Cardiac muscle cell (in vitro differentiated cells and primary cell): ENCODE results near the gene SPINT2. TPM values are rescaled to one million over a fixed set of nuclear protein-coding genes. Genes with fewer than 3 reads are reported as not detected.

Experiments
- DNase-seq, 2 donors: peaks; one replicate each; pipeline versions ENCODE4 v3.0.0 to v3.0.0-alpha.2; 2010 to 2017; ENCODE audit warnings: low read depth in 1 of 2, low spot score in 1 of 2
- H3K27ac ChIP-seq: fragments of 200-600 bp; sonication (generic); 2 replicates; pipeline ENCODE4 v1.5.1; 2016
- H3K27me3 ChIP-seq: fragments of 200-600 bp; sonication (generic); 2 replicates; pipeline ENCODE4 v1.6.0; 2016; ENCODE audit warnings: control low read depth
- H3K36me3 ChIP-seq: fragments of 200-600 bp; sonication (generic); 2 replicates; pipeline ENCODE4 v1.5.1; 2016; ENCODE audit warnings: control low read depth
- H3K4me1 ChIP-seq: fragments of 200-600 bp; sonication (generic); 2 replicates; pipeline ENCODE4 v1.8.1; 2017; ENCODE audit warnings: low read depth, mild to moderate bottlenecking, mixed run types
- H3K4me3 ChIP-seq: fragments of 200-600 bp; sonication (generic); 2 replicates; pipeline ENCODE4 v1.5.1; 2016; ENCODE audit warnings: mild to moderate bottlenecking
- H3K9me3 ChIP-seq: fragments of 200-600 bp; sonication (generic); 2 replicates; pipeline ENCODE4 v1.5.1; 2017; ENCODE audit warnings: low read depth, mild to moderate bottlenecking, control low read depth
- CTCF ChIP-seq: IDR thresholded peaks from 2 replicates; pipeline ENCODE4 v1.5.1; 2012; ENCODE audit warnings: low read depth, mild to moderate bottlenecking, low read length
- polyA plus RNA-seq: library from polyadenylated mRNA; unstranded; fragments of >200 nt; fragmentation: Nextera tagmentation; extraction: Ambion mirVana; gene quantifications from 2 replicates; pipeline ENCODE4 v1.2.1, GENCODE V29; 2016
- total RNA-seq: library from RNA; depleted of rRNA; stranded (reverse); fragments of >200 nt; gene quantifications from 2 replicates; pipeline ENCODE4 v1.2.3, GENCODE V29; 2016

Gene SPINT2
- total and polyA plus RNA-seq, 2 experiments from 2014 or later, result 420 to 455 TPM

- Histone ChIP-seq H3K27me3 (no peaks in the 10 kb centered on the region), H3K27ac (peak overlapping the region; percentile 73), H3K36me3 (no peaks in the 10 kb centered on the region), H3K4me3 (no peak overlapping the region), H3K4me1 (peaks cover 24% of the 10 kb centered on the region), H3K9me3 (no peaks in the 10 kb centered on the region)
- no peak for TF ChIP-seq CTCF
- DNase-seq, result peak; percentile 13 to 73
Observed at GRCh38 chr19:38250821-38251563, 13.4 kb upstream of the SPINT2 start.

- no peak overlapping the region for H3K4me3 ChIP-seq
Observed at GRCh38 chr19:38251564-38252051, 12.8 kb upstream of the SPINT2 start.

GRCh38 chr19:38252385-38252784, 12.0 kb upstream of the SPINT2 start:
- H3K36me3 ChIP-seq, result no peaks in the 10 kb centered on the region
- no peaks in the 10 kb centered on the region for H3K9me3 ChIP-seq
- no peak overlapping the region for H3K27ac ChIP-seq
- TF ChIP-seq CTCF, result no peak
- no peak overlapping the region for H3K4me3 ChIP-seq
- DNase-seq, result no peak
- no peaks in the 10 kb centered on the region for H3K27me3 ChIP-seq
- H3K4me1 ChIP-seq, result peaks cover 24% of the 10 kb centered on the region

More at GRCh38 chr19:38251564-38252051, 12.8 kb upstream of the SPINT2 start:
- peaks cover 24% of the 10 kb centered on the region for H3K4me1 ChIP-seq
- peak in 1 of 2 donors; percentile 53 for DNase-seq
- H3K27ac ChIP-seq, result peak overlapping the region; percentile 73
- no peak for TF ChIP-seq CTCF
- no peaks in the 10 kb centered on the region for H3K9me3 ChIP-seq
- no peaks in the 10 kb centered on the region for H3K27me3 ChIP-seq
- no peaks in the 10 kb centered on the region for H3K36me3 ChIP-seq

- Histone ChIP-seq H3K4me3 (no peak overlapping the region), H3K9me3 (no peaks in the 10 kb centered on the region), H3K36me3 (no peaks in the 10 kb centered on the region), H3K27ac (peak overlapping the region; percentile 47), H3K4me1 (peaks cover 24% of the 10 kb centered on the region), H3K27me3 (no peaks in the 10 kb centered on the region)
- peak in 1 of 2 donors; percentile 10 for DNase-seq
- no peak for TF ChIP-seq CTCF
Observed at GRCh38 chr19:38252941-38253691, 11.3 kb upstream of the SPINT2 start.

GRCh38 chr19:38253788-38254187, 10.6 kb upstream of the SPINT2 start:
- no peak overlapping the region for H3K27ac ChIP-seq

More at GRCh38 chr19:38253788-38254187, 10.6 kb upstream of the SPINT2 start:
- no peaks in the 10 kb centered on the region for H3K9me3 ChIP-seq
- no peak overlapping the region for H3K4me3 ChIP-seq
- H3K27me3 ChIP-seq, result no peaks in the 10 kb centered on the region
- TF ChIP-seq CTCF, result no peak
- H3K36me3 ChIP-seq, result no peaks in the 10 kb centered on the region
- peaks cover 24% of the 10 kb centered on the region for H3K4me1 ChIP-seq
- DNase-seq, result no peak
